HG03064 (cell line): ENCODE data around the gene SOBP.
"Not testable (repeated sequence)": the region's sequence is repeated elsewhere in the genome, so short reads cannot be mapped to it uniquely, and the experiment has no call there.

ENCODE experiments used
- ATAC-seq: cut with Tn5 transposase; IDR thresholded peaks from one replicate; pipeline ENCODE4 v1.9.1; 2021; ENCODE audit warnings: low read depth; ENCODE audit not compliant: unreplicated experiment

Gene SOBP

DNA sequence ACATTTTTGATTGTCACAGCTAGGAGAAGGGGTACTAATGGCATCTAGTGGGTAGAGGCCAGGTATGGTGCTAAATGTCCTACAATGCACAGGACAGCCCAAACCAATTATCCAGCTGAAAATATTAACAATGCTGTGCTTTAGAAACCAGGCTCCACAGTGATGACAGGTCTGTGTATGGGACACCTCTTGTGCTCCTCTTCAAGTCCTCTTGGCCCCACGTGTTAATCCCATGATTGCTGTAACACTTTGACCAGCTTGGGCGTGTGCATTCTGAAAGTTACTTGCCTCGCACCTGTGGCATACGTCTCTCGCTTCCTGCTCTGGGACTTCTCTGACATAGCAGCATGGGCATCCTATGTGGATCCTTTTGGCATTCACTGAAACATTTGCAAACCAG, 29.3 kb downstream of the SOBP start:
- not testable (repeated sequence) for ATAC-seq

DNA sequence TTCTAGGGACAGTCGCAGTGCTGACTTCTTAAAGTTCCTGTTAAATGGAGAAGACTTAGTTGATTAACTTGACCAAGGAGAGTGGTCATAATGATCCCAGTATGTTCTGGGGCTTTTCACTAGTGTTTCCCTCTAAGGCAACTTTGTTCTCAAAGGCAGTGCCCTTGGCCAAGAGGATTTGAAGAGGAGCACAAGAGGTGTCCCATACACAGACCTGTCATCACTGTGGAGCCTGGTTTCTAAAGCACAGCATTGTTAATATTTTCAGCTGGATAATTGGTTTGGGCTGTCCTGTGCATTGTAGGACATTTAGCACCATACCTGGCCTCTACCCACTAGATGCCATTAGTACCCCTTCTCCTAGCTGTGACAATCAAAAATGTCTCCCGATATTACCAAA, 30.8 kb downstream of the SOBP start:
- not testable (repeated sequence) for ATAC-seq

GRCh38 chr6:107523054-107523791, 33.3 kb downstream of the SOBP start:
- no peak for ATAC-seq

GRCh38 chr6:107523794-107524193, 33.9 kb downstream of the SOBP start:
- ATAC-seq: no peak

DNA sequence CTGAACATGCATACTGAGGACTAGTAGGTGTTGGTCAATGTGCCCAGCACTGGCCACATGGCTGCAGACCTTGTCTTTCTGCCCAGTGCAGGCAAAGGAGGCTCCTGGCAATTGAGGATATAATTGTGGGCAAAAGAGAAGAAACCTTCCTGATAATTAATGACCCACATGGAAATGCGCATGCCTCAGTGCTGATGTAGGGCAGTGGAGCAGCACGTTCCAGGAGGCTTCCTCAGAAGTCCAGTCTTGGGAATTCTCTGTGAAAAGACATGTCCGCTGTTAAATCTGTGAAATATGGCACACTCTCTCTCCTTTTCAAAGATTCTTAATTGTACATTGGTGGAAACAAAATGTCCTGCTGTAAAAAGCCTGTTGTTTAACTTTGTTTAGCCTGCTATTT, 34.7 kb downstream of the SOBP start:
- no peak for ATAC-seq

- no peak for ATAC-seq
Measured at GRCh38 chr6:107531868-107532267, 42.0 kb downstream of the SOBP start.

DNA sequence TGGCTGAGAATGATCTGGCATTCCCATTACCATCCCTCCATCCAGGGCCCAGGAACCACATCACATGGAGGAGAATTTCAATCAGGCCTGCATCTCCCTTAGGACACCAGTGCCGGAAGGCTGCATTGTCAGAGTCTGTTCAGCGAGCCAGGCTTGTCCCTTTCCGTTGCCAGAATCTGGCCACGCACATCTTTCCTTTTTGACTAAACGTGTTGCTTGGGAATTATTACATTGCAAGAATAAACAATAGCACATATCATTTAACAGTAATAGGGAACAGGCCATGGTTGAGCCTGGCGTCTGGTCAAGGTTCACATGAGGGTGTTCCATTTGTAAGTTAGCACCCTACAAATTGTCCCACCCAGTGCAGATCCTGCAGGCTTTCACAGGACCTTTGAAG, 42.8 kb downstream of the SOBP start:
- no peak for ATAC-seq

DNA sequence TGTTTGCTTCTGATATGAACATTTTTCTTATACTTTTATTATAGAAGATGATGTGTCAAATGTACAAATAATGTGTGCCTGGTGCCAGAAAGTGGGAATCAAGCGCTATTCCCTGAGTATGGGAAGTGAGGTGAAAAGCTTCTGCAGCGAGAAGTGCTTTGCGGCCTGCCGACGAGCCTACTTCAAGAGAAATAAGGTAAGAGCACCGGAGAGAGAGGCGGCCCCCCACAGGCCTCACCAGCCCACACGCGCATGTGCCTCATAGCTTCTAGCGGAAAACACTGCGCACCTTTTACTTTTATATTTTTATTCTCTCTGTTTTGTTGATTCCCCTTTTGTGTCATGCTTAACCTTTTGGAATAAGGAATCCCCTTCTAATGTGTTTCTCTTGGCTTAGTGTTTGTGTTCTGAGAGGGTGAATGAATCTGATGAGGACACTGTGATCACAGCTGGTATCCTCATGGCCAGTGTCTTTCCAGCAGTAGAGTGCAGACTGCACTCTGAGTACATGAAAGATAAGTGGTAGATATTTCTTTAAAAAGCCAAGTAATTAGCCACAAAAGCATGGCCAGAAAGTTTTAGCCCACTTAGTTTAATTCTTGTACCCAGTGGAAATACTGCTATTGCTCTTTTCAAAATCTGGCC, 43.6 kb downstream of the SOBP start:
- no peak for ATAC-seq

- ATAC-seq: no peak
Measured at GRCh38 chr6:107534571-107535141, 44.7 kb downstream of the SOBP start.

GRCh38 chr6:107535626-107536025, 45.7 kb downstream of the SOBP start:
- ATAC-seq: no peak

GRCh38 chr6:107536180-107536961, 46.5 kb downstream of the SOBP start:
- ATAC-seq: no peak

GRCh38 chr6:107537559-107537958, 47.6 kb downstream of the SOBP start:
- no peak for ATAC-seq

DNA sequence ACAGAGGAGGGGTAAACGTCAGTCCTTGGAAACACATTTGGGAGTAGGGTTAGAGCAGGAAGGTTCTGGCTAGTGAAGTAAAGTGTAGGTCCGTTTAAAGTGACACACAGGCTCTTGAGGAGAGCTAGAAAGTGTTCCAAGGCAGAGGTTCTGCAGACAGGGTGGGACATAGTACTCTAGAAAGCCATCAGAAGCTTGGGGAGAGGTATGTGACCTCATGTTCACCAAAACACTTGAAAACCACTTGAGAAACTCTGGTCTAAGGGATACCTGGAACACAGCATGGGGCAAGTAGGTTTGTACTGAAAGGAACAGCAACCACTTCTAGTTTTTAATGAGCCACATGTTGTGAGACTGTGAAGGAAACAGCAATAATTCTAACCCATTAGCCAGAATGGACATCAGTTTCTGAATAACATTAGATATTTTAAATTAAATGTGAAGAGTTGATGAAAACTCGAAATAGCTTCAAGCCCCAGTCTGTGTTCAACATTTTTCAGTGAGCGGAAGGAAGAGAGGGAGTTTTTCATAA, 49.0 kb downstream of the SOBP start:
- ATAC-seq: no peak

GRCh38 chr6:107539409-107539808, 49.5 kb downstream of the SOBP start:
- ATAC-seq: no peak

GRCh38 chr6:107539849-107540464, 50.0 kb downstream of the SOBP start:
- ATAC-seq: no peak

GRCh38 chr6:107540465-107540857, 50.5 kb downstream of the SOBP start:
- no peak for ATAC-seq

- ATAC-seq: no peak
Measured at GRCh38 chr6:107542192-107542668, 52.3 kb downstream of the SOBP start.

- no peak for ATAC-seq
Measured at GRCh38 chr6:107543088-107543487, 53.2 kb downstream of the SOBP start.

DNA sequence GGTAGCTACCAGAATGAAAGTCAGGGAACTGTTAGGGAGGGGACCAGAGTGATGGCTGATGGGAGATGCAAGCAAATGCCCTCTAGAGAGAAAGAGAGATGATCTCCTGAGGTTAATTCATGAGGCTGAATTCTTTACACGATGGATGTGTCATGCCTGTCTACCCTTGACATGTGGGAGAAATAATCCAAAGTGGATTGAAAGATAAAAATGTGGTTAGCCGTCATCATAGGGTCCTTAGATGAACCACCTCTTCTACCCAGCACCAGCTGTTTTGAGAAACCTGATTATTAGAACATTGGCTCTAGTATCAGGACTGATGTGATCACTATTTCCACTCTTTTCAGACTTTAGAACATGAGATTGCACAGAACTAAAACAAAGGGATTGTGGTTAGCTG, 53.6 kb downstream of the SOBP start:
- no peak for ATAC-seq

GRCh38 chr6:107545763-107546162, 55.8 kb downstream of the SOBP start:
- no peak for ATAC-seq
